GM12891 (cell line): ENCODE data around the gene CREB5.
"Not testable (repeated sequence)": the region's sequence is repeated elsewhere in the genome, so short reads cannot be mapped to it uniquely, and the experiment has no call there.

ENCODE experiments used
- POLR2A ChIP-seq: IDR thresholded peaks from 2 replicates; pipeline ENCODE4 v1.6.1; 2011; ENCODE audit warnings: low read depth, low read length, control low read depth
- POLR2AphosphoS5 ChIP-seq: IDR thresholded peaks from 2 replicates; pipeline ENCODE4 v1.6.1; 2011; ENCODE audit warnings: low read depth, low read length, control low read depth

DNA sequence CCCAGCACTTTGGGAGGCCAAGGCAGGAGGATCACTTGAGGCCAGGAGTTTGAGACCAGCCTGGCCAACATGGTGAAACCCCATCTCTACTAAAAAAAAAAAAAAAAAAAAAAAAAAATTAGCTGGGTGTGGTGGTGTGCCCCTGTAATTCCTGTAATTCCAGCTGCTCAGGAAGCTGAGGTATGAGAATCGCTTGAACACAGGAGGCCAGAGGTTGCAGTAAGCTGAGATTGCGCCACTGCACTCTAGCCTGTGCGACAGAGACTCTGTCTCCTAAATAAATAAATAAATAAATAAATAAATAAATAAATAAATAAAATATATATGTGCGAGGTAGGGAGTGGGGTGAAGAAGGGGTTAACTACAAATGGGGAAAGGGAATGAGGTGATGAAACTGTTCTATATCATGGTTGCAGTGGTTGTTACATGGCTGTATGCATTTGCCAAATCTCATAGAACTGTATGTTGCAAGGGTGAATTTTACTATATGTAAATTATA is 199.1 kb downstream of the CREB5 start:
- TF ChIP-seq POLR2A, POLR2AphosphoS5: not testable (repeated sequence)
